ENCODE results near the gene TUBGCP2.
"Not testable (repeated sequence)": the region's sequence is repeated elsewhere in the genome, so short reads cannot be mapped to it uniquely, and the experiment has no call there.

TUBGCP2 gene

DNA sequence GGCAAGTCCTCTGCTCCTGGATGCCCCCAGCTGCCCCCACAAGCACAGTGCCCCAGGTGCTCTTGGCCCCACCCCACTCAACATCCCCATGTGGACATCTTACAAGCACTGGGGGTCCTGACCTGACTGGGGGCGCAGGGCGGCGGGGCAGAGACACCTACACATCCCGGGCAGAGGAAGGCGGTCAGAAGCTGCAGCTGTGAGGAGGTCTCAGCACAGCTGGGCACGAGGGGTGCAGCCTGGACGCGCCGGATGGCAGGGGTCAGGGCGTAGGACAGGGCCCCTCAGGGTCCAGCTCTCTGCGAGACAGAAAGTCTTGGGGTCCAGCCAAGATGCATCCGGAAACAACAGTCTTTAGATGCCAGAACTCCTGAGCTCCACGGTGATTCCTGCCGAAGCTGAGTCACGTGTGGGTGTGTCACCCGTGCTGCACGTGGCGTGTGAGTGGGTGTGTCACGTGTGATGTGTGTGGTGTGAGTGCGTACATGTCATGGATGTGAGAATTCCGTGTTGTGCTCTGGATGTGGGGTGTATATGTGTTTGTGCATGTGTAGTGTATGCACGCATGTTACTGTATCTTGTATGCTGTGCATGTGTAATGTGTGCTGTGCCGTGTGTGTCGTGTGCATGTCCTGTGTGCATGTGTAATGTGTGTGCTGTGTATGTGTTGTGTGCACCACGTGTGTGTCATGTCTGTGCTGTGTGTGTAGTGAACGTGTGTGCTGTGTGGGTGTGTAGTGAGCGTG is 65.9 kb downstream of the TUBGCP2 start:
- no peak for FAIRE-seq

GRCh38 chr10:133241501-133242205 is 67.0 kb downstream of the TUBGCP2 start:
- FAIRE-seq = no peak

DNA sequence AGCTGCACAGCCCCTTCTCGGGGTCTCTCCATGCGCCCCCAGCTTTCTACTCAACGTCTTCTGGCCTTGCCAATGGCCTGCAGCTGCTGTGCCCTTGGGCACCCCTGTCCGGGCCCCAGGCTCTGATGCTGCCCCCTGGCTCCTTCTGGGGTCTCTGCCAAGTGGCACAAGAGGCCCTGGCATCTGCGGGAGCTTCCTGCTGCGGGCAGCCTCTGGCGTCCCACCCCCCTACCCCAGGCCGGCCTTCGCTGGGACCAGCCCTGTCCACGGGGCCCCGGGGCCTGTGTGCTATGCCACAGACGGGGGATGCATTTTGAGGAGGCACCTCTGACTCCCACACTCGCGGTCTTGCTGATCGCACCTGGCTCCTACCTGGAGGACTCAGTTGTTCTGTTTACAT is 68.7 kb downstream of the TUBGCP2 start:
- no peak for FAIRE-seq

- FAIRE-seq = no peak
Observed at GRCh38 chr10:133238466-133238804, 70.2 kb downstream of the TUBGCP2 start.

GRCh38 chr10:133237588-133238465 is 70.8 kb downstream of the TUBGCP2 start, which contains the start of gene VENTX:
Gene VENTX (plus strand): TSS chr10:133237855. CDS start chr10:133237915, 60 bp downstream.
- no peak for FAIRE-seq

DNA sequence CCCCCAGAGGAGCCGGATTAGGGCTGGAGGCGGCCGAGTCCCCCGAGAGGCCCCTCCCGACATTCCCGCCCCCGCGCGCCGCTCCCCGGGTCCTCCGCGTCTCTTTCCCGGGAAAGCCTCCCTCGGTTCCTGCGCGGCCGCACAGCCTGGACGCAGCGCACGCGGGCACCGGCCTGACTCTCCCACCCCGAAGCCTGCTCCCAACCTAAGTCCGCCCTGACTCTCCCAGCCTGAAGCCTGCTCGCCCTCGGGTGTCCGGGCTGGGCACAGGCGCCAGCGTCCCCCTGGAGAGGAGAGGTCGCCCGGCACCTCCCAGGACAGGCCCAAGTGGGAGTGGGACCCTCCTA is 71.5 kb downstream of the TUBGCP2 start:
- no peak for FAIRE-seq

GRCh38 chr10:133236401-133237240 is 72.1 kb downstream of the TUBGCP2 start:
- no peak for FAIRE-seq

DNA sequence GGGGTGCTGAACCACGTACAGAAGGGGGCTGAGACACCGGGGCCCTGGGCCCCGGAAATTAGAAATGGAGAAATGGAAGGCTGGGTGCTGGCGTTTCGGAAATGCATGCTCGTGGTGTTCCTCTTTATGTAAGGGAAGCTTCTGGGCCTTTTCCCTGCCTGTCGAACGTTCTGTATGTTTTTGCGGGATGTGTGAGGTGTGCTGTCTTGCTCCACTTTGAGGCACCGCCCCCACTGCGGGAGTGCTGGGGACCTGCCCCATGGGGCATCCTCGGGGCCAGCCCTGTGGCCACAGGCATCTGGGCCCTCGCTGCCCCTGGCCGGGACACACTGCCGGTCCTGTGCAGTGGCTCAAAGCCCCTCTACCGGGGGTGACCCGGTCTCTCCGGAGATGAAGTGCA is 72.7 kb downstream of the TUBGCP2 start:
- FAIRE-seq = no peak

- no peak for FAIRE-seq
Observed at GRCh38 chr10:133235265-133235855, 73.3 kb downstream of the TUBGCP2 start.

DNA sequence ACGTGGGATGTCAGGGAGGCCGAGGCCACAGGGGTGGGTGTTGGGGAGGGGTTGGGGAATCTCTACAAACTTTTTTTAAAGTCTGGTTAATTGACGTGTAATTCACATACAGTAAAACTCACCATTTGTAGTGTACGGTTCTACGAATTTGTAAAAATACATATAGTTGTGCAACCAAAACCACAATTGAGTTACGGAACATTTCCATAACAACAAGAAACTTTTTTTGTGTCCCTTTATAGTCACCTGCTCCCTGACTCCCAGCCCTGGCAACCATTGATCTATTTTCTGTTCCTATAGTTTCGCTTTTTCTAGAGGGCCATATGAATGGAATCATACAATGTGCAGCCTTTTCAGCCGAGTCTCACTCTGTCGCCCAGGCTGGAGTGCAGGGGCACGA is 73.9 kb downstream of the TUBGCP2 start:
- not testable (repeated sequence) for FAIRE-seq

GRCh38 chr10:133231946-133232574 is 76.6 kb downstream of the TUBGCP2 start:
- FAIRE-seq = no peak

DNA sequence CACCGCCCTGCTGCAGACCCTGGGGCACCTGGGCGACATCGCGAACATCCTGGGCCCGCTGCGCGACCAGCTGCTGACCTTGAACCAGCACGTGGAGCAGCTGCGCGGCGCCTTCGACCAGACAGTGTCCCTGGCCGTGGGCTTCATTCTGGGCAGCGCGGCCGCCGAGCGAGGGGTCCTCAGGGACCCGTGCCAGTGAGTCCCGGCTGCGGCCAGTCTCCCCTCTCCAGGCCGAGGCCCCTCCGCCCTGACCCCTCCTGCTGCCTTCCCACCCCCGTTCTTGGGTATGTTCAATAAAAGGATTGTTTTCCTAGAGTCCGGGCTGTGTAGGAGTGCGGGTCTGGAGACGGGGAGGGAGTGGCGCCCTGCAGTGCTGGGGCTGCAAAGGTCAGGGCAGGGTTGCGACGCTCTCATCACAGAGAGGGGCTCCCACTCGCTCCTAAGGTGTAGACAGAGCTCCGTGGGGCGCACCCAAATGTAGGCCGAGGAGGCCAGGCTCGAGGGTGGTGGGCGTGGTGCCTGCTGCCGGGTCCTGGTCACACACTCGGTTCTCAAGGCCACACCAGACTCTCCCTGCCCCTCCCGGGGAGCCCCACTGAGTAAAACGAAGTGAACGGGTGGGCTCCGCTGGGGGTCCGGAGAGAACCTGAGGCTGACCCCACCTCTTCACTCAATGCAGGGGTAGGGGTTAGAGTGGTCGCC is 77.3 kb downstream of the TUBGCP2 start:
- no peak for FAIRE-seq

- no peak for FAIRE-seq
Observed at GRCh38 chr10:133230387-133231195, 78.1 kb downstream of the TUBGCP2 start.

DNA sequence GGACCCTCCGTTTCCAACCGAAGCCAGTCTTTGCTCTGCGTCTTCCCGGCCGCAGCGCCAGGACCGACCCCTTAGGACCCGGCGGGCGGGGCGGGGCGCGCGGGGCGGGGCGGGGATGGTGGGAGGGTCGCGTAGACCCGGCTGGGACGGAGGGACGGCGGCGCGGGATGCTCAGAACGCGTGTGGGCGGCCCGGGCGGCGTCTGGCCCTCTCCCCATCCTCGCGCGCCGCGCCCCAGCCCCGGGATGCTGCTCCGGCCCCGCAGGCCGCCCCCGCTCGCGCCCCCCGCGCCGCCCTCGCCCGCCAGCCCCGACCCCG is 78.7 kb downstream of the TUBGCP2 start, which contains the start of gene UTF1:
Gene UTF1, plus strand, starts transcription at position 174 of the 318 bp plus-strand sequence. Its CDS starts 72 bp downstream, at position 246.
- no peak for FAIRE-seq

GRCh38 chr10:133229265-133230043 is 79.2 kb downstream of the TUBGCP2 start:
- no peak for FAIRE-seq
